H1 (cell line): ENCODE data around the gene WDR81. TPM values are rescaled to one million over a fixed set of nuclear protein-coding genes. Genes with fewer than 3 reads are reported as not detected.

Experiments used
- ATF2 ChIP-seq: IDR thresholded peaks from 2 replicates; pipeline ENCODE4 v1.6.1; 2012; ENCODE audit warnings: low read length, inconsistent platforms
- ATF3 ChIP-seq: IDR thresholded peaks from 2 replicates; pipeline ENCODE4 v1.6.1; 2011; ENCODE audit warnings: low read depth, mild to moderate bottlenecking, low read length; ENCODE audit not compliant: insufficient read depth
- BACH1 ChIP-seq: IDR thresholded peaks from 2 replicates; pipeline ENCODE4 v1.6.1; 2012; ENCODE audit warnings: low read length, improper control_type of control experiment
- FOSL1 ChIP-seq: IDR thresholded peaks from 2 replicates; pipeline ENCODE4 v1.6.1; 2011; ENCODE audit warnings: mild to moderate bottlenecking, low read depth, low read length, moderate library complexity; ENCODE audit not compliant: insufficient read depth
- JUN ChIP-seq: IDR thresholded peaks from 2 replicates; pipeline ENCODE4 v1.6.1; 2011; ENCODE audit warnings: low read depth, mild to moderate bottlenecking, improper control_type of control experiment, low read length
- KDM5A ChIP-seq: fragments of 200-600 bp; IDR thresholded peaks from 2 replicates; pipeline ENCODE4 v1.7.1; 2012; ENCODE audit warnings: mild to moderate bottlenecking, low read length, inconsistent platforms, mixed read lengths
- POLR2AphosphoS5 ChIP-seq: IDR thresholded peaks from 2 replicates; pipeline ENCODE4 v1.6.1; 2011; ENCODE audit warnings: low read depth, low read length
- RXRA ChIP-seq: IDR thresholded peaks from 2 replicates; pipeline ENCODE4 v1.6.1; 2011; ENCODE audit warnings: low read depth, mild to moderate bottlenecking, low read length, moderate library complexity; ENCODE audit not compliant: insufficient read depth
- microRNA counts: library from miRNA; unstranded; fragments of <30 nt; microRNA quantifications from one replicate; lab custom pipeline; 2015
- polyA plus RNA-seq, 7 experiments: library from polyadenylated mRNA; depleted of rRNA in 3 of 7; stranded (reverse) in 5 of 7; unstranded in 2 of 7; fragments of >200 nt in 5 of 7; fragments of 200-250 nt in 2 of 7; gene quantifications; 1 replicate in 5 of 7; 2 replicates in 1 of 7; 4 replicates in 1 of 7; pipeline versions ENCODE4 v1.2.1 to v1.2.3, GENCODE V29; 2011 to 2013; ENCODE audit warnings: missing spikeins in 2 of 7, mixed read lengths in 2 of 7
- total RNA-seq: library from RNA; stranded (reverse); fragmentation: NEBNext Ultra II Directional; extraction: Animal tissue kit (Norgen Biotek cat#: 25700); gene quantifications from 2 replicates; pipeline ENCODE4 v1.2.1, GENCODE V29; 2021

WDR81 gene
- total and polyA plus RNA-seq, 2 of the 8 experiments (the other 6 are each of a cell fraction or from before 2014, with no cell fraction given): 9.1 to 12.3 TPM

GRCh38 chr17:1787301-1787902, 62.9 kb downstream of the WDR81 start (continued):
- TF ChIP-seq POLR2AphosphoS5 (no peak), RXRA (no peak), FOSL1 (no peak), ATF2 (no peak), ATF3 (no peak), JUN (no peak), KDM5A (no peak), BACH1 (no peak)

MicroRNAs encoded within 50 kb of the gene (microRNA counts, 767-probe panel; counts per million panel counts)
- microRNA hsa-miR-22-3p (lab: Ali Mortazavi, UCI): 879 counts per million, percentile 95 among the panel's probes with 10 or more counts

Other genes with a start within 250 kb of the WDR81 start
- gene MYO1C, start 232.0 kb upstream of the WDR81 start, total RNA-seq: 78.6 and 80.2 TPM in 2 replicates
- gene MYO1C, start 232.0 kb upstream of the WDR81 start, polyA plus RNA-seq (2011; rRNA removed): 40.1 and 52.4 TPM in 2 replicates
- gene INPP5K, start 208.1 kb upstream of the WDR81 start, total RNA-seq: 20.4 and 21.0 TPM in 2 replicates
- 24.1 and 24.7 TPM in 2 replicates for gene INPP5K, start 208.1 kb upstream of the WDR81 start, polyA plus RNA-seq (2011; rRNA removed)
- gene PITPNA, start 161.9 kb upstream of the WDR81 start, total RNA-seq: 63.5 and 66.5 TPM in 2 replicates
- gene PITPNA, start 161.9 kb upstream of the WDR81 start, polyA plus RNA-seq (2011; rRNA removed): 34.5 and 35.8 TPM in 2 replicates
- gene SLC43A2, start 95.9 kb upstream of the WDR81 start, total RNA-seq: 6.6 and 7.8 TPM in 2 replicates
- gene SLC43A2, start 95.9 kb upstream of the WDR81 start, polyA plus RNA-seq (2011; rRNA removed): 10.5 and 12.6 TPM in 2 replicates
- gene SCARF1, start 79.0 kb upstream of the WDR81 start, total RNA-seq: 1.6 TPM in 2 replicates
- 1.1 and 1.5 TPM in 2 replicates for gene SCARF1, start 79.0 kb upstream of the WDR81 start, polyA plus RNA-seq (2011; rRNA removed)
- gene RILP, start 74.8 kb upstream of the WDR81 start, total RNA-seq: 6.0 and 7.2 TPM in 2 replicates
- 6.8 and 10.3 TPM in 2 replicates for gene RILP, start 74.8 kb upstream of the WDR81 start, polyA plus RNA-seq (2011; rRNA removed)
- gene PRPF8, start 39.8 kb upstream of the WDR81 start, total RNA-seq: 328 and 329 TPM in 2 replicates
- 271 and 337 TPM in 2 replicates for gene PRPF8, start 39.8 kb upstream of the WDR81 start, polyA plus RNA-seq (2011; rRNA removed)
- 1.3 and 1.4 TPM in 2 replicates for gene TLCD2, start 14.3 kb upstream of the WDR81 start, total RNA-seq
- 0.47 and 0.69 TPM in 2 replicates for gene TLCD2, start 14.3 kb upstream of the WDR81 start, polyA plus RNA-seq (2011; rRNA removed)
- 1.6 and 1.8 TPM in 2 replicates for gene SERPINF2, start 18.2 kb downstream of the WDR81 start, total RNA-seq
- 3.2 and 5.5 TPM in 2 replicates for gene SERPINF2, start 18.2 kb downstream of the WDR81 start, polyA plus RNA-seq (2011; rRNA removed)
- 41.5 and 42.3 TPM in 2 replicates for gene SERPINF1, start 37.4 kb downstream of the WDR81 start, total RNA-seq
- 136 and 161 TPM in 2 replicates for gene SERPINF1, start 37.4 kb downstream of the WDR81 start, polyA plus RNA-seq (2011; rRNA removed)
- 22.0 and 23.4 TPM in 2 replicates for gene SMYD4, start 105.2 kb downstream of the WDR81 start, total RNA-seq
- gene SMYD4, start 105.2 kb downstream of the WDR81 start, polyA plus RNA-seq (2011; rRNA removed): 10.5 and 11.3 TPM in 2 replicates
- gene RPA1, start 105.3 kb downstream of the WDR81 start, total RNA-seq: 181 and 194 TPM in 2 replicates
- 56.0 and 79.1 TPM in 2 replicates for gene RPA1, start 105.3 kb downstream of the WDR81 start, polyA plus RNA-seq (2011; rRNA removed)